Astrocyte (in vitro differentiated cells and primary cell): ENCODE results near the gene NR1D1.

Experiments used
- EZH2 ChIP-seq: IDR thresholded peaks from 2 replicates; pipeline ENCODE4 v1.6.1; 2012; ENCODE audit warnings: mild to moderate bottlenecking, low read length, inconsistent platforms; ENCODE audit not compliant: insufficient read depth
- TF ChIP-seq, protein P1 (sequence below): IDR thresholded peaks from 2 replicates; pipeline ENCODE4 v1.5.1; 2011; ENCODE audit warnings: low read depth, mild to moderate bottlenecking, inconsistent platforms, low read length, moderate library complexity; ENCODE audit not compliant: insufficient read depth

- TF ChIP-seq, protein P1, sequence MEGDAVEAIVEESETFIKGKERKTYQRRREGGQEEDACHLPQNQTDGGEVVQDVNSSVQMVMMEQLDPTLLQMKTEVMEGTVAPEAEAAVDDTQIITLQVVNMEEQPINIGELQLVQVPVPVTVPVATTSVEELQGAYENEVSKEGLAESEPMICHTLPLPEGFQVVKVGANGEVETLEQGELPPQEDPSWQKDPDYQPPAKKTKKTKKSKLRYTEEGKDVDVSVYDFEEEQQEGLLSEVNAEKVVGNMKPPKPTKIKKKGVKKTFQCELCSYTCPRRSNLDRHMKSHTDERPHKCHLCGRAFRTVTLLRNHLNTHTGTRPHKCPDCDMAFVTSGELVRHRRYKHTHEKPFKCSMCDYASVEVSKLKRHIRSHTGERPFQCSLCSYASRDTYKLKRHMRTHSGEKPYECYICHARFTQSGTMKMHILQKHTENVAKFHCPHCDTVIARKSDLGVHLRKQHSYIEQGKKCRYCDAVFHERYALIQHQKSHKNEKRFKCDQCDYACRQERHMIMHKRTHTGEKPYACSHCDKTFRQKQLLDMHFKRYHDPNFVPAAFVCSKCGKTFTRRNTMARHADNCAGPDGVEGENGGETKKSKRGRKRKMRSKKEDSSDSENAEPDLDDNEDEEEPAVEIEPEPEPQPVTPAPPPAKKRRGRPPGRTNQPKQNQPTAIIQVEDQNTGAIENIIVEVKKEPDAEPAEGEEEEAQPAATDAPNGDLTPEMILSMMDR, result peak; percentile 17
- TF ChIP-seq EZH2, result no peak
These were observed 8.8 kb upstream of the NR1D1 start for GRCh38 chr17:40108970-40109824.
